Measurements from ENCODE around the gene GLB1L2.

GLB1L2 gene

DNA sequence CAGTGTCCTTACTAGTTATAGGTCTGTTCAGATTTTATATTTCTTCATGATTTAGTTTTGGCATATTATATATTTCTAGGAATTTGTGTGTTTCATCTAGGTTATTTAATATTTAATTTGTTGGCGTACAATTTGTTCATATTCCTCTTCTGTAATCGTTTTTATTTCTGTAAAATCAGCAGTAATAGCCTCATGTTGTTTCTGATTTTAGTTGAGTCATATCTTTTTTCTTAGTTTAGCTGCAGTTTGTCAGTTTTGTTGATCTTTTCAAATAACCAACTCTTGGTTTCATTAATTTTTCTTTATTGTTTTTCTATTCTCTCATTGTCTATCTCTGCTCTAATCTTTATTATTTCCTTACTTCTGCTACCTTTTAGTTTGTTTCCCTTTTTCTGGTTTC lies 20.3 kb downstream of the GLB1L2 start:
- ChIA-PET CTCF (interaction anchor here (0.6 to 1.1 kb wide), 2 partner anchors 13 to 18 kb away, joined by 3 read pairs; no protein-coding TSS in a partner anchor), POLR2A (ENCODE audit: low non-redundant PET) (no interaction called here)
- TF ChIP-seq, protein P1, sequence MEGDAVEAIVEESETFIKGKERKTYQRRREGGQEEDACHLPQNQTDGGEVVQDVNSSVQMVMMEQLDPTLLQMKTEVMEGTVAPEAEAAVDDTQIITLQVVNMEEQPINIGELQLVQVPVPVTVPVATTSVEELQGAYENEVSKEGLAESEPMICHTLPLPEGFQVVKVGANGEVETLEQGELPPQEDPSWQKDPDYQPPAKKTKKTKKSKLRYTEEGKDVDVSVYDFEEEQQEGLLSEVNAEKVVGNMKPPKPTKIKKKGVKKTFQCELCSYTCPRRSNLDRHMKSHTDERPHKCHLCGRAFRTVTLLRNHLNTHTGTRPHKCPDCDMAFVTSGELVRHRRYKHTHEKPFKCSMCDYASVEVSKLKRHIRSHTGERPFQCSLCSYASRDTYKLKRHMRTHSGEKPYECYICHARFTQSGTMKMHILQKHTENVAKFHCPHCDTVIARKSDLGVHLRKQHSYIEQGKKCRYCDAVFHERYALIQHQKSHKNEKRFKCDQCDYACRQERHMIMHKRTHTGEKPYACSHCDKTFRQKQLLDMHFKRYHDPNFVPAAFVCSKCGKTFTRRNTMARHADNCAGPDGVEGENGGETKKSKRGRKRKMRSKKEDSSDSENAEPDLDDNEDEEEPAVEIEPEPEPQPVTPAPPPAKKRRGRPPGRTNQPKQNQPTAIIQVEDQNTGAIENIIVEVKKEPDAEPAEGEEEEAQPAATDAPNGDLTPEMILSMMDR (conservative IDR thresholded peaks at IDR 0.05; ENCODE audit: low read depth), result no peak
- no peak for DNase-seq (ENCODE audit: low spot score)
- no peak overlapping the region for H3K27ac ChIP-seq

DNA sequence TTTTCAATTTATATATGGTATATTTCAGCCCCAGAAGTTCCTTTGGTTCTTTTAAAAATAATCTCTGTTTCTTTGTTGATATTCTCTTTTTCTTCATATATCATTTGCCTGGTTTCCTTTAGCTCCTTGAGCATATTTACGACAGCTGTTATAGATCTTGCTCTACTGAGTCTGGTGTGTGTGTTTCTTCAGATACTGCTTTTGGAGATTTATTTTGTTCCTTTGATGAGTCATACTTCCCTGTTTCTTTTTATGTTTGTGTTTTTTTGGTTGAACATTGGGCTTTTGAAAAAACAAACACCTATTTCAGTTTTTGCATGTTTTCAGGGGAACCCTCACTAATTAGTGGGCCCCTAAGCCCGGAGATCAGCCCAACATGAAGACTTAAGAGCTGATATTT lies 23.3 kb downstream of the GLB1L2 start:
- ChIA-PET CTCF (interaction anchor here (0.6 kb wide), 3 partner anchors 148 to 271 kb away, joined by 3 to 4 read pairs (median 4); no protein-coding TSS in a partner anchor), POLR2A (ENCODE audit: low non-redundant PET) (no interaction called here)
- TF ChIP-seq, protein P1 (conservative IDR thresholded peaks at IDR 0.05; ENCODE audit: low read depth), result no peak
- H3K27ac ChIP-seq, result no peak overlapping the region
- DNase-seq (ENCODE audit: low spot score), result no peak

DNA sequence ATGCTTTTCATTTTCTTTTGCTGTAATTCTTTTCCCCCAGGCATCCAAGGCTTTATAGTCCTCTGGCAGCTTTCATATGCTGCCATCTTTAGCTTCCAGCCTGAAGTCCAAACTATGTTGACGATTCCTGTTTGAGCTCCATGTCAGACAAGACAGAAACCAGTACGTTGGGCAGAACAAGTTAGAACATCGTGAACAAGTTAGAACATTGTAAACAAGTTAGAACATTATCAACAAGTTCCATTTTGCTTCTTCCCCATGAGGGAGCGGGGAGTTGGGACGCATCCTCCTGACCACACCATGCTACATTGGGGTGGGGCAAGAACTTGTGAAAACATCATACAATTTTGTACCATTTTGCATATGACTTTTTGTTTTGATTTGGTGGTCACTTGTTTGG lies 23.9 kb downstream of the GLB1L2 start:
- DNase-seq (ENCODE audit: low spot score), result no peak
- H3K27ac ChIP-seq, result no peak overlapping the region
- TF ChIP-seq, protein P1 (conservative IDR thresholded peaks at IDR 0.05; ENCODE audit: low read depth), result no peak
- ChIA-PET POLR2A (ENCODE audit: low non-redundant PET) (no interaction called here), CTCF (interaction anchor here (0.6 kb wide), 3 partner anchors 148 to 271 kb away, joined by 3 to 4 read pairs (median 4); no protein-coding TSS in a partner anchor)

DNA sequence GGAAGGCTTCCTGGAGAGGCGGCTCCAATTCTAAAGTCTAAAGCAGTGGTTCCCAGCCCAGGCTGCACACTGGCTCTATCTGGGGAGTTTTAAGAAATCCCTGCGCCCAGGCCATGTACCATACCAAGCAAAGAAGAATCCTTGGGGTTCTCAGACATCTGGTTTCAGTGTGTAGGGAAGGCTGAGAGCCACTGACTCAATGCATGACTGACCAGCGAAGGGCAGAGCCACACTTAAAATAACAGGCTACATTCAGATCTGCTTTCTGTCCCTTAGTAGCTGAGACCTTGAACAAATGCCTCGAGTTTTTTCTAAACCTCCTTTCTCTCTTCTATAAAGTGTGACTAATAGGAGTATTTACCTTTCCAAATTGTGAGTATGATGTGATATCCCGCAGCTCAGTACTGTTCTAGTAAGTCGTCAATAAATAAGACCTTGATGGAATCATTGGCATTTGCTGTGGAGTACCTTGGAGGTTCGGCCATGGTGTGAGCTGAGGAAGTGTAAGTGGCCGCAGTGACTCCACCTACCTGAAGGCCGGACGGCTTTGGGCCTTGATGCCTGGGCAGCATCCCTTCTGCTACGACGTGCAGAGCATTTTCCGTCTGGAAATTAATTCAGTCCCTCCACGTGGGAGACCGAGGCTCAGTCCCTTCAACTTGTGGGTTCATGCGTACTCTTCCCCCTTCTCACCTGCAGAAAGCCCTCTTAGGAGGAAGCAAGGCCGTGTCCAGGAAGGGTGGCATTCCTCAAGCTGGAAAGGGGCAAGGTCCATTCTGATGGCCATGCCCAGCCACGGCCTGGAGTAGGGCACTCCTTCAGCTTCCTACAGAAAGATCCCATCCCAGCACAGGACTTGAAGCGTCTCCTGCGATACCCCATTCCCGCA lies 25.1 kb downstream of the GLB1L2 start:
- TF ChIP-seq, protein P1 (conservative IDR thresholded peaks at IDR 0.05; ENCODE audit: low read depth), result no peak
- ChIA-PET CTCF (no interaction called here), POLR2A (ENCODE audit: low non-redundant PET) (no interaction called here)

DNA sequence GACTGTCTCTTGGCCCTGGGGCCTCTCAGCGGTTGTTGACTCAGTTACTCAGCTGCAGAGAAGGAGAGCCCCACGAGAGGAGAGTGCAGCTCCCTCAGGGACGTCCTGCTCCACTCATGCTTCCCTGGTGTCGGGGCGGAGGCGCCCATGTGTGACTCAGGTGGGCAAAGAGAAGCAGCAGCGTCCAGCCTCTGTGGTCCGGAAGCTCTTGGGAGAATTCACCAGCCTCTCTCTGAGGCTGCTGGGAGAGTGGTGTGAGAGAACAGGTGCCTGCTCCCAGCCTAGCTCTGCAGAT lies 25.7 kb downstream of the GLB1L2 start:
- POLR2A ChIA-PET (ENCODE audit: low non-redundant PET), result no interaction called here
- TF ChIP-seq, protein P1 (conservative IDR thresholded peaks at IDR 0.05; ENCODE audit: low read depth), result no peak

More for the DNA sequence above, 25.1 kb downstream of the GLB1L2 start:
- H3K27ac ChIP-seq, result no peak overlapping the region
- no peak for DNase-seq (ENCODE audit: low spot score)

DNA sequence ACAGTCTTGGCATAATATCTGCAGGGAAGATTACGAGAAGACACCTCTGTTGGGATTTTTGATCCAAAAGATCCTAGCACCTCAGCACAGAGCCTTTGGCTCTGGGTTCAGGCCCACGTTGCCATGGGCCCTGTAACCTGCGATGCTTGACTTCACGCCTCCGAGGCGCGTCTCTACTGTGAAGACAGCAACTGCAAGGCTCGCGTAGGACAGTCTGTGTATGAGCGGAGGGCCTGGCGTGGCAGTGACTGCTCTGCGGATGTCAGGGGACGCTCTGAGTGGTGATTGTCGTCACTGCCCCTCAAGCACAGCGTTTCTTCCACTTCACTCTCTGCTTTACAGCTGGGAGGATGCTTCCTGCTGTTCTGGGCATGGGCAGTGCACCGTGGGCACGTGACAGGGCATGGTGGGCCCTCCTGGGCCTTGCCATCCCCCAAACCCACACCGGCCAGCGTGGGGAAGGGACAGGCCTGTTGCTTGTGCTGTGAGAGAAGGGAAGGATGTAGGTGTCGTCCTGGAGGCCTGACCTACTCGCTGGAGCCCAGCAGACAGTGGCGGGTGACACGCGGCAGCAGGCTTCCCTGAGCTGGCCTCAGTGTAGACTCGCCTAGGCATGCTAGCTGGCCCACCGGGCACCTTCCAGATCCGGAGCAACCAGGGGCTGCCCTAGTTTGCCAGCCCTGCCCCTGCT lies 26.5 kb downstream of the GLB1L2 start:
- POLR2A ChIA-PET (ENCODE audit: low non-redundant PET), result interaction anchor here (0.6 kb wide), 1 partner anchor 73 kb away, joined by 12 read pairs; no protein-coding TSS in a partner anchor
- TF ChIP-seq, protein P1 (conservative IDR thresholded peaks at IDR 0.05; ENCODE audit: low read depth), result no peak
- CTCF ChIA-PET, result no interaction called here
- H3K27ac ChIP-seq, result no peak overlapping the region
- no peak for DNase-seq (ENCODE audit: low spot score)

More for the DNA sequence above, 25.7 kb downstream of the GLB1L2 start:
- CTCF ChIA-PET, result no interaction called here
- DNase-seq (ENCODE audit: low spot score), result no peak
- no peak overlapping the region for H3K27ac ChIP-seq
